Liver (tissue), 9 donors: ENCODE measurements around the gene MORN4. TPM values are rescaled to one million over a fixed set of nuclear protein-coding genes. Genes with fewer than 3 reads are reported as not detected.

ENCODE experiments used
- DNase-seq: peaks from one replicate; pipeline ENCODE4 v3.0.0-alpha.2; 2017; ENCODE audit warnings: low spot score
- H3K27ac ChIP-seq, 2 donors: one replicate each; pipeline ENCODE4 v1.7.0; 2013; ENCODE audit warnings: inconsistent platforms in 2 of 2, low read length in 2 of 2, control low read depth in 1 of 2, low read depth in 1 of 2, mild to moderate bottlenecking in 1 of 2
- H3K27me3 ChIP-seq, 4 donors: one replicate each; pipeline versions ENCODE4 v1.6.1 to v1.7.0; 2013; ENCODE audit warnings: low read length in 3 of 4, inconsistent platforms in 1 of 4, mild to moderate bottlenecking in 1 of 4, moderate library complexity in 1 of 4; ENCODE audit not compliant: control insufficient read depth in 4 of 4, insufficient read depth in 4 of 4
- H3K36me3 ChIP-seq, 4 donors: one replicate each; pipeline versions ENCODE4 v1.6.1 to v1.7.0; 2013; ENCODE audit warnings: low read length in 3 of 4, mild to moderate bottlenecking in 3 of 4, low read depth in 1 of 4, moderate library complexity in 1 of 4; ENCODE audit not compliant: control insufficient read depth in 4 of 4, insufficient read depth in 3 of 4
- H3K4me1 ChIP-seq, 4 donors: one replicate each; pipeline versions ENCODE4 v1.6.1 to v1.7.0; 2013; ENCODE audit warnings: low read length in 3 of 4, mild to moderate bottlenecking in 3 of 4, moderate library complexity in 1 of 4; ENCODE audit not compliant: control insufficient read depth in 4 of 4, insufficient read depth in 4 of 4
- H3K4me3 ChIP-seq, 3 donors: one replicate each; pipeline versions ENCODE4 v1.6.1 to v1.7.0; 2013; ENCODE audit warnings: low read length in 3 of 3, control low read depth in 1 of 3, low read depth in 1 of 3, mild to moderate bottlenecking in 1 of 3
- H3K9ac ChIP-seq, 2 donors: one replicate each; pipeline ENCODE4 v1.7.0; 2013; ENCODE audit warnings: low read length in 2 of 2, mild to moderate bottlenecking in 2 of 2, moderate library complexity in 2 of 2, control low read depth in 1 of 2, low read depth in 1 of 2
- H3K9me3 ChIP-seq, 4 donors: one replicate each; pipeline versions ENCODE4 v1.6.1 to v1.7.0; 2013; ENCODE audit warnings: low read length in 3 of 4; ENCODE audit not compliant: control insufficient read depth in 4 of 4
- CTCF ChIP-seq: fragments of 150-350 bp; IDR thresholded peaks from 2 replicates; pipeline ENCODE4 v1.5.1; 2017; ENCODE audit warnings: improper control_type of control experiment, low read depth, low read length; ENCODE audit not compliant: missing input control
- EGR1 ChIP-seq, 2 donors: IDR thresholded peaks; 2 replicates each; pipeline ENCODE4 v1.6.1; 2016 to 2018; ENCODE audit warnings: antibody characterized with exemption in 2 of 2, low read depth in 2 of 2
- FOXA1 ChIP-seq: IDR thresholded peaks from 2 replicates; pipeline ENCODE4 v1.6.1; 2016; ENCODE audit warnings: antibody characterized with exemption
- FOXA2 ChIP-seq: IDR thresholded peaks from 2 replicates; pipeline ENCODE4 v1.6.1; 2016; ENCODE audit warnings: antibody characterized with exemption
- GABPA ChIP-seq, 2 donors: IDR thresholded peaks in 1 of 2; conservative IDR thresholded peaks in 1 of 2; 2 replicates each; pipeline ENCODE4 v1.6.1; 2016; ENCODE audit warnings: antibody characterized with exemption in 2 of 2, mild to moderate bottlenecking in 1 of 2, moderate library complexity in 1 of 2
- HNF4A ChIP-seq, 2 donors: conservative IDR thresholded peaks; 2 replicates each; pipeline ENCODE4 v1.6.1; 2016; ENCODE audit warnings: antibody characterized with exemption in 2 of 2, mild to moderate bottlenecking in 2 of 2
- HNF4G ChIP-seq: IDR thresholded peaks from 2 replicates; pipeline ENCODE4 v1.6.1; 2016; ENCODE audit warnings: antibody characterized with exemption
- JUND ChIP-seq, 2 donors: IDR thresholded peaks; 2 replicates each; pipeline ENCODE4 v1.6.1; 2016; ENCODE audit warnings: antibody characterized with exemption in 2 of 2
- NR2F2 ChIP-seq: IDR thresholded peaks from 2 replicates; pipeline ENCODE4 v1.6.1; 2016; ENCODE audit warnings: antibody characterized with exemption
- RAD21 ChIP-seq, 2 donors: IDR thresholded peaks; 2 replicates each; pipeline ENCODE4 v1.6.1; 2016; ENCODE audit warnings: antibody characterized with exemption in 2 of 2, mild to moderate bottlenecking in 2 of 2
- REST ChIP-seq: IDR thresholded peaks from 2 replicates; pipeline ENCODE4 v1.6.1; 2016; ENCODE audit warnings: antibody characterized with exemption, mild to moderate bottlenecking
- RXRA ChIP-seq, 2 donors: IDR thresholded peaks; 2 replicates each; pipeline ENCODE4 v1.6.1; 2017 to 2018; ENCODE audit warnings: antibody characterized with exemption in 2 of 2, mild to moderate bottlenecking in 1 of 2
- SP1 ChIP-seq: IDR thresholded peaks from 2 replicates; pipeline ENCODE4 v1.6.1; 2018; ENCODE audit warnings: antibody characterized with exemption, mild to moderate bottlenecking
- TAF1 ChIP-seq: conservative IDR thresholded peaks from 2 replicates; pipeline ENCODE4 v1.6.1; 2016; ENCODE audit warnings: antibody characterized with exemption, mild to moderate bottlenecking
- YY1 ChIP-seq: IDR thresholded peaks from 2 replicates; pipeline ENCODE4 v1.6.1; 2016; ENCODE audit warnings: antibody characterized with exemption, mild to moderate bottlenecking
- WGBS: extraction: QIAGEN DNeasy Blood & Tissue Kit; methylation state at CpG from one replicate; pipeline ENCODE4 v1.1.7; 2013; 5-methylcytosine and 5-hydroxymethylcytosine counted together
- polyA plus RNA-seq, 2 donors: library from polyadenylated mRNA; stranded (reverse) in 1 of 2; unstranded in 1 of 2; fragments of 200-250 nt in 1 of 2; fragments of >200 nt in 1 of 2; fragmentation: Nextera tagmentation in 1 of 2; extraction: Ambion mirVana in 1 of 2; gene quantifications; one replicate each; pipeline versions ENCODE4 v1.2.1 to v1.2.3, GENCODE V29; 2013 to 2015
- total RNA-seq, 2 donors: library from RNA; depleted of rRNA; stranded (reverse); fragments of >200 nt; gene quantifications; one replicate each; pipeline ENCODE4 v1.2.3, GENCODE V29; 2014
- TF ChIP-seq, protein P1 (sequence below): IDR thresholded peaks from 2 replicates; pipeline ENCODE4 v1.6.1; 2016; ENCODE audit warnings: antibody characterized with exemption
- TF ChIP-seq, protein P2 (sequence below): IDR thresholded peaks from 2 replicates; pipeline ENCODE4 v1.6.1; 2016; ENCODE audit warnings: antibody characterized with exemption
- TF ChIP-seq, protein P3 (sequence below): IDR thresholded peaks from 2 replicates; pipeline ENCODE4 v1.6.1; 2016; ENCODE audit warnings: antibody characterized with exemption
- donor health status: healthy.
- donor health status: healthy.
- donor health status: healthy.
- donor health status: healthy.
- donor health status: healthy.

The MORN4 gene
- total and polyA plus RNA-seq, 4 donors, result 0.42 to 3.1 (median 2.1) TPM

- Histone ChIP-seq H3K27me3 (no peaks in the 10 kb centered on the region), H3K4me1 (peaks cover 5 to 20% (median 10%) of the 10 kb centered on the region in 4 donors), H3K27ac (peak overlapping the region; percentile 60 to 75), H3K9me3 (no peaks in the 10 kb centered on the region), H3K4me3 (no peak overlapping the region), H3K36me3 (peaks cover 0 to 3% (median 1%) of the 10 kb centered on the region in 4 donors), H3K9ac (no peak overlapping the region)
- 88% methylated on average over 6 of the region's 6 CpGs for WGBS
- no peak for TF ChIP-seq GABPA (IDR thresholded peaks at IDR 0.05 in 1 of 2, conservative IDR thresholded peaks at IDR 0.05 in 1 of 2)
- no peak for TF ChIP-seq FOXA2
- TF ChIP-seq FOXA1, result no peak
- no peak for TF ChIP-seq HNF4A (conservative IDR thresholded peaks at IDR 0.05)
- TF ChIP-seq, protein P1, sequence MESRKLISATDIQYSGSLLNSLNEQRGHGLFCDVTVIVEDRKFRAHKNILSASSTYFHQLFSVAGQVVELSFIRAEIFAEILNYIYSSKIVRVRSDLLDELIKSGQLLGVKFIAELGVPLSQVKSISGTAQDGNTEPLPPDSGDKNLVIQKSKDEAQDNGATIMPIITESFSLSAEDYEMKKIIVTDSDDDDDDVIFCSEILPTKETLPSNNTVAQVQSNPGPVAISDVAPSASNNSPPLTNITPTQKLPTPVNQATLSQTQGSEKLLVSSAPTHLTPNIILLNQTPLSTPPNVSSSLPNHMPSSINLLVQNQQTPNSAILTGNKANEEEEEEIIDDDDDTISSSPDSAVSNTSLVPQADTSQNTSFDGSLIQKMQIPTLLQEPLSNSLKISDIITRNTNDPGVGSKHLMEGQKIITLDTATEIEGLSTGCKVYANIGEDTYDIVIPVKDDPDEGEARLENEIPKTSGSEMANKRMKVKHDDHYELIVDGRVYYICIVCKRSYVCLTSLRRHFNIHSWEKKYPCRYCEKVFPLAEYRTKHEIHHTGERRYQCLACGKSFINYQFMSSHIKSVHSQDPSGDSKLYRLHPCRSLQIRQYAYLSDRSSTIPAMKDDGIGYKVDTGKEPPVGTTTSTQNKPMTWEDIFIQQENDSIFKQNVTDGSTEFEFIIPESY, result no peak
- no peak for TF ChIP-seq TAF1
- no peak for TF ChIP-seq YY1
- no peak for TF ChIP-seq REST
- no peak for TF ChIP-seq RAD21 (IDR thresholded peaks at IDR 0.05)
- TF ChIP-seq CTCF, result no peak
- TF ChIP-seq NR2F2, result no peak
- no peak for TF ChIP-seq JUND (IDR thresholded peaks at IDR 0.05)
- TF ChIP-seq, protein P2, sequence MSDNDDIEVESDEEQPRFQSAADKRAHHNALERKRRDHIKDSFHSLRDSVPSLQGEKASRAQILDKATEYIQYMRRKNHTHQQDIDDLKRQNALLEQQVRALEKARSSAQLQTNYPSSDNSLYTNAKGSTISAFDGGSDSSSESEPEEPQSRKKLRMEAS, result no peak
- DNase-seq, result no peak
Observed at GRCh38 chr10:97575127-97575668, 58.1 kb downstream of the MORN4 start.

DNA sequence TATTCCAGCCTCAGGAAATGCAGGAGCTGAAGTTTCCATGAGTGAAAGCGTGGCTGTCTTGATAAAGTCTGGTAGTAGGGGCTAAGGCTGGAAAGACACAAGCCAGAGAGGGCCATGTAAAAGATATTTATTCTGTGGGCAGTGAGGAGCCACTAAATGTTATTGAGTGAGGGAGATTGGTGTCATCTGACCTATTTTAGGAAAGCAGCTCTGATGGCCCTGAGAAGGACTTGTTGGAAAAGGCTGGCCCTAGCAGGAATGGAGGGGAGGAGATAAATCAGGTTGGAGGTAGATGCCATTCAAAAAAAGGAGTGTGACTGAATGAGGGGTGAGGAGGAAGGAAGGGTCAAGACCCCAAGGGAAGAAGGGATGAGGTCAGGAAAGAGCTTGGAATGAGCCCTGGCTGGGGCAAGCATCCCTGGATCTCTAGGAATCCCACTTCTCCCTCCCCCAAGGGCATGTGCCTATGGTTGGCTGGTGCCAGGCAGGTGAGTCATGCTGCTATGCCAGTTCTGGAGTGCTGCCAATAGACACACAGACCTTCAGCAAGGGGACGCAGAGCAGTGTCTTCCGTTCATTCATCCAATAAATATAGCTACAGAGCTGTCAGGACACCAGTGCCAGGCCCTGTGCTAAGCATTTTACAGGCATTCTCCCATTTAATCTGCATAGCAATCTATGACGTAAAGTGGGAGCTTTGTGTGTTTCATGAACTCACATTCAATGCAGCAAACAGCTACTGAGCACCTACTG, 58.8 kb downstream of the MORN4 start:
- 40% methylated on average over 4 of the region's 4 CpGs for WGBS
- H3K4me1 ChIP-seq, result peaks cover 5 to 20% (median 10%) of the 10 kb centered on the region in 4 donors
- no peak overlapping the region for H3K9ac ChIP-seq
- H3K4me3 ChIP-seq, result no peak overlapping the region
- no peaks in the 10 kb centered on the region for H3K27me3 ChIP-seq
- H3K27ac ChIP-seq, result peak overlapping the region; percentile 60 to 75
- no peaks in the 10 kb centered on the region for H3K9me3 ChIP-seq
- no peak for DNase-seq
- H3K36me3 ChIP-seq, result peaks cover 0 to 5% (median 3%) of the 10 kb centered on the region in 4 donors
- TF ChIP-seq JUND (IDR thresholded peaks at IDR 0.05) (peak; percentile 99 to 100), CTCF (no peak), NR2F2 (peak; percentile 25), HNF4G (no peak), RXRA (IDR thresholded peaks at IDR 0.05) (peak; percentile 50 to 84), HNF4A (conservative IDR thresholded peaks at IDR 0.05) (peak; percentile 59 to 77), RAD21 (IDR thresholded peaks at IDR 0.05) (peak; percentile 52 to 54), SP1 (peak; percentile 64), TAF1 (no peak), YY1 (peak; percentile 38), FOXA2 (peak; percentile 57), EGR1 (IDR thresholded peaks at IDR 0.05; ENCODE audit: low read depth in 2 of 2) (no peak)
- TF ChIP-seq, protein P2, result peak; percentile 65
- TF ChIP-seq, protein P3, sequence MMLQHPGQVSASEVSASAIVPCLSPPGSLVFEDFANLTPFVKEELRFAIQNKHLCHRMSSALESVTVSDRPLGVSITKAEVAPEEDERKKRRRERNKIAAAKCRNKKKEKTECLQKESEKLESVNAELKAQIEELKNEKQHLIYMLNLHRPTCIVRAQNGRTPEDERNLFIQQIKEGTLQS, result peak; percentile 97
